ENCODE data around the gene ACTN3. TPM values are rescaled to one million over a fixed set of nuclear protein-coding genes. Genes with fewer than 3 reads are reported as not detected.
"Not testable (repeated sequence)": the region's sequence is repeated elsewhere in the genome, so short reads cannot be mapped to it uniquely, and the experiment has no call there.

Gene ACTN3
- total RNA-seq, 1 experiment from 2014 or later, result 18.5 TPM

DNA sequence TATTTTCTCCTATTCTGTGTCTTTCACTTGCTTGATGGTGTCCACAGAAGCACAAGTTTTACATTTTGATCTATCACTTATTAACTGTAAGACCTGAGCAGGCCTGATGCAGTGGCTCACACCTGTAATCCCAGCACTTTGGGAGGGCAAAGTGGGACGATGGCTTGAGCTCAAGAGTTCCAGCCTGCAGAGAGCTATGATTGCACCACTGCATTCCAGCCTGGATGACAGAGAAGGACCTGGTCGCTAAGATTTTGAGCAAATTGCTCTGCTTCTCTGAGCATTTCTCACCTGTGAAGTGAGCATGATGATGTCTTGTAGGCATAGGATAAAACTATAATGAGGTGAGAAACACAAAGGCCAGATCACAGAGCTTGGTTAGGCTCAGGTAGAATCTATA is 39.4 kb downstream of the ACTN3 start:
- peaks cover 3% of the 10 kb centered on the region; the same call in 1 of the 2 replicates for H3K4me1 Mint-ChIP-seq
- TF ChIP-seq, protein P1, sequence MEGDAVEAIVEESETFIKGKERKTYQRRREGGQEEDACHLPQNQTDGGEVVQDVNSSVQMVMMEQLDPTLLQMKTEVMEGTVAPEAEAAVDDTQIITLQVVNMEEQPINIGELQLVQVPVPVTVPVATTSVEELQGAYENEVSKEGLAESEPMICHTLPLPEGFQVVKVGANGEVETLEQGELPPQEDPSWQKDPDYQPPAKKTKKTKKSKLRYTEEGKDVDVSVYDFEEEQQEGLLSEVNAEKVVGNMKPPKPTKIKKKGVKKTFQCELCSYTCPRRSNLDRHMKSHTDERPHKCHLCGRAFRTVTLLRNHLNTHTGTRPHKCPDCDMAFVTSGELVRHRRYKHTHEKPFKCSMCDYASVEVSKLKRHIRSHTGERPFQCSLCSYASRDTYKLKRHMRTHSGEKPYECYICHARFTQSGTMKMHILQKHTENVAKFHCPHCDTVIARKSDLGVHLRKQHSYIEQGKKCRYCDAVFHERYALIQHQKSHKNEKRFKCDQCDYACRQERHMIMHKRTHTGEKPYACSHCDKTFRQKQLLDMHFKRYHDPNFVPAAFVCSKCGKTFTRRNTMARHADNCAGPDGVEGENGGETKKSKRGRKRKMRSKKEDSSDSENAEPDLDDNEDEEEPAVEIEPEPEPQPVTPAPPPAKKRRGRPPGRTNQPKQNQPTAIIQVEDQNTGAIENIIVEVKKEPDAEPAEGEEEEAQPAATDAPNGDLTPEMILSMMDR (IDR thresholded peaks at IDR 0.05), result no peak
- TF ChIP-seq, protein P2, sequence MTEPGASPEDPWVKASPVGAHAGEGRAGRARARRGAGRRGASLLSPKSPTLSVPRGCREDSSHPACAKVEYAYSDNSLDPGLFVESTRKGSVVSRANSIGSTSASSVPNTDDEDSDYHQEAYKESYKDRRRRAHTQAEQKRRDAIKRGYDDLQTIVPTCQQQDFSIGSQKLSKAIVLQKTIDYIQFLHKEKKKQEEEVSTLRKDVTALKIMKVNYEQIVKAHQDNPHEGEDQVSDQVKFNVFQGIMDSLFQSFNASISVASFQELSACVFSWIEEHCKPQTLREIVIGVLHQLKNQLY (CRISPR knock-in tag; IDR thresholded peaks at IDR 0.05), result no peak
- TF ChIP-seq FOXJ3 (CRISPR knock-in tag; IDR thresholded peaks at IDR 0.05; ENCODE audit: borderline replicate concordance), result no peak
- TF ChIP-seq ETV6 (CRISPR knock-in tag; IDR thresholded peaks at IDR 0.05), result no peak
- TF ChIP-seq, protein P3, sequence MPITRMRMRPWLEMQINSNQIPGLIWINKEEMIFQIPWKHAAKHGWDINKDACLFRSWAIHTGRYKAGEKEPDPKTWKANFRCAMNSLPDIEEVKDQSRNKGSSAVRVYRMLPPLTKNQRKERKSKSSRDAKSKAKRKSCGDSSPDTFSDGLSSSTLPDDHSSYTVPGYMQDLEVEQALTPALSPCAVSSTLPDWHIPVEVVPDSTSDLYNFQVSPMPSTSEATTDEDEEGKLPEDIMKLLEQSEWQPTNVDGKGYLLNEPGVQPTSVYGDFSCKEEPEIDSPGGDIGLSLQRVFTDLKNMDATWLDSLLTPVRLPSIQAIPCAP (CRISPR knock-in tag; IDR thresholded peaks at IDR 0.05), result no peak
- TF ChIP-seq, protein P4, sequence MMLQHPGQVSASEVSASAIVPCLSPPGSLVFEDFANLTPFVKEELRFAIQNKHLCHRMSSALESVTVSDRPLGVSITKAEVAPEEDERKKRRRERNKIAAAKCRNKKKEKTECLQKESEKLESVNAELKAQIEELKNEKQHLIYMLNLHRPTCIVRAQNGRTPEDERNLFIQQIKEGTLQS (CRISPR knock-in tag; conservative IDR thresholded peaks at IDR 0.05), result no peak
- TF ChIP-seq, protein P5, sequence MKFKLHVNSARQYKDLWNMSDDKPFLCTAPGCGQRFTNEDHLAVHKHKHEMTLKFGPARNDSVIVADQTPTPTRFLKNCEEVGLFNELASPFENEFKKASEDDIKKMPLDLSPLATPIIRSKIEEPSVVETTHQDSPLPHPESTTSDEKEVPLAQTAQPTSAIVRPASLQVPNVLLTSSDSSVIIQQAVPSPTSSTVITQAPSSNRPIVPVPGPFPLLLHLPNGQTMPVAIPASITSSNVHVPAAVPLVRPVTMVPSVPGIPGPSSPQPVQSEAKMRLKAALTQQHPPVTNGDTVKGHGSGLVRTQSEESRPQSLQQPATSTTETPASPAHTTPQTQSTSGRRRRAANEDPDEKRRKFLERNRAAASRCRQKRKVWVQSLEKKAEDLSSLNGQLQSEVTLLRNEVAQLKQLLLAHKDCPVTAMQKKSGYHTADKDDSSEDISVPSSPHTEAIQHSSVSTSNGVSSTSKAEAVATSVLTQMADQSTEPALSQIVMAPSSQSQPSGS (CRISPR knock-in tag; IDR thresholded peaks at IDR 0.05; ENCODE audit: borderline replicate concordance, low read depth), result no peak
- TF ChIP-seq, protein P6, sequence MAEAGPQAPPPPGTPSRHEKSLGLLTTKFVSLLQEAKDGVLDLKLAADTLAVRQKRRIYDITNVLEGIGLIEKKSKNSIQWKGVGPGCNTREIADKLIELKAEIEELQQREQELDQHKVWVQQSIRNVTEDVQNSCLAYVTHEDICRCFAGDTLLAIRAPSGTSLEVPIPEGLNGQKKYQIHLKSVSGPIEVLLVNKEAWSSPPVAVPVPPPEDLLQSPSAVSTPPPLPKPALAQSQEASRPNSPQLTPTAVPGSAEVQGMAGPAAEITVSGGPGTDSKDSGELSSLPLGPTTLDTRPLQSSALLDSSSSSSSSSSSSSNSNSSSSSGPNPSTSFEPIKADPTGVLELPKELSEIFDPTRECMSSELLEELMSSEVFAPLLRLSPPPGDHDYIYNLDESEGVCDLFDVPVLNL (CRISPR knock-in tag; IDR thresholded peaks at IDR 0.05; ENCODE audit: borderline replicate concordance, low read depth), result no peak
- no peak for TF ChIP-seq ZNF423 (CRISPR knock-in tag; IDR thresholded peaks at IDR 0.05)
- TF ChIP-seq, protein P7, sequence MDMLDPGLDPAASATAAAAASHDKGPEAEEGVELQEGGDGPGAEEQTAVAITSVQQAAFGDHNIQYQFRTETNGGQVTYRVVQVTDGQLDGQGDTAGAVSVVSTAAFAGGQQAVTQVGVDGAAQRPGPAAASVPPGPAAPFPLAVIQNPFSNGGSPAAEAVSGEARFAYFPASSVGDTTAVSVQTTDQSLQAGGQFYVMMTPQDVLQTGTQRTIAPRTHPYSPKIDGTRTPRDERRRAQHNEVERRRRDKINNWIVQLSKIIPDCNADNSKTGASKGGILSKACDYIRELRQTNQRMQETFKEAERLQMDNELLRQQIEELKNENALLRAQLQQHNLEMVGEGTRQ (CRISPR knock-in tag; IDR thresholded peaks at IDR 0.05), result no peak
- no peak for TF ChIP-seq JUN (CRISPR knock-in tag; IDR thresholded peaks at IDR 0.05)
- TF ChIP-seq, protein P8, sequence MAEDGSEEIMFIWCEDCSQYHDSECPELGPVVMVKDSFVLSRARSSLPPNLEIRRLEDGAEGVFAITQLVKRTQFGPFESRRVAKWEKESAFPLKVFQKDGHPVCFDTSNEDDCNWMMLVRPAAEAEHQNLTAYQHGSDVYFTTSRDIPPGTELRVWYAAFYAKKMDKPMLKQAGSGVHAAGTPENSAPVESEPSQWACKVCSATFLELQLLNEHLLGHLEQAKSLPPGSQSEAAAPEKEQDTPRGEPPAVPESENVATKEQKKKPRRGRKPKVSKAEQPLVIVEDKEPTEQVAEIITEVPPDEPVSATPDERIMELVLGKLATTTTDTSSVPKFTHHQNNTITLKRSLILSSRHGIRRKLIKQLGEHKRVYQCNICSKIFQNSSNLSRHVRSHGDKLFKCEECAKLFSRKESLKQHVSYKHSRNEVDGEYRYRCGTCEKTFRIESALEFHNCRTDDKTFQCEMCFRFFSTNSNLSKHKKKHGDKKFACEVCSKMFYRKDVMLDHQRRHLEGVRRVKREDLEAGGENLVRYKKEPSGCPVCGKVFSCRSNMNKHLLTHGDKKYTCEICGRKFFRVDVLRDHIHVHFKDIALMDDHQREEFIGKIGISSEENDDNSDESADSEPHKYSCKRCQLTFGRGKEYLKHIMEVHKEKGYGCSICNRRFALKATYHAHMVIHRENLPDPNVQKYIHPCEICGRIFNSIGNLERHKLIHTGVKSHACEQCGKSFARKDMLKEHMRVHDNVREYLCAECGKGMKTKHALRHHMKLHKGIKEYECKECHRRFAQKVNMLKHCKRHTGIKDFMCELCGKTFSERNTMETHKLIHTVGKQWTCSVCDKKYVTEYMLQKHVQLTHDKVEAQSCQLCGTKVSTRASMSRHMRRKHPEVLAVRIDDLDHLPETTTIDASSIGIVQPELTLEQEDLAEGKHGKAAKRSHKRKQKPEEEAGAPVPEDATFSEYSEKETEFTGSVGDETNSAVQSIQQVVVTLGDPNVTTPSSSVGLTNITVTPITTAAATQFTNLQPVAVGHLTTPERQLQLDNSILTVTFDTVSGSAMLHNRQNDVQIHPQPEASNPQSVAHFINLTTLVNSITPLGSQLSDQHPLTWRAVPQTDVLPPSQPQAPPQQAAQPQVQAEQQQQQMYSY (CRISPR knock-in tag; IDR thresholded peaks at IDR 0.05), result no peak
- TF ChIP-seq, protein P9, sequence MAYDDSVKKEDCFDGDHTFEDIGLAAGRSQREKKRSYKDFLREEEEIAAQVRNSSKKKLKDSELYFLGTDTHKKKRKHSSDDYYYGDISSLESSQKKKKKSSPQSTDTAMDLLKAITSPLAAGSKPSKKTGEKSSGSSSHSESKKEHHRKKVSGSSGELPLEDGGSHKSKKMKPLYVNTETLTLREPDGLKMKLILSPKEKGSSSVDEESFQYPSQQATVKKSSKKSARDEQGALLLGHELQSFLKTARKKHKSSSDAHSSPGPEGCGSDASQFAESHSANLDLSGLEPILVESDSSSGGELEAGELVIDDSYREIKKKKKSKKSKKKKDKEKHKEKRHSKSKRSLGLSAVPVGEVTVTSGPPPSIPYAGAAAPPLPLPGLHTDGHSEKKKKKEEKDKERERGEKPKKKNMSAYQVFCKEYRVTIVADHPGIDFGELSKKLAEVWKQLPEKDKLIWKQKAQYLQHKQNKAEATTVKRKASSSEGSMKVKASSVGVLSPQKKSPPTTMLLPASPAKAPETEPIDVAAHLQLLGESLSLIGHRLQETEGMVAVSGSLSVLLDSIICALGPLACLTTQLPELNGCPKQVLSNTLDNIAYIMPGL (CRISPR knock-in tag; IDR thresholded peaks at IDR 0.05), result no peak
- no peak for TF ChIP-seq GRHL2 (CRISPR knock-in tag; IDR thresholded peaks at IDR 0.05; ENCODE audit: insufficient replicate concordance, severe bottlenecking)
- no peak for TF ChIP-seq ZNF671 (CRISPR knock-in tag; IDR thresholded peaks at IDR 0.05)
- ChIA-PET CTCF (interaction anchor here (1.0 kb wide), 1 partner anchor 92 kb away, joined by 3 read pairs; no protein-coding TSS in a partner anchor), POLR2A (no interaction called here)
- ATAC-seq (no peak), DNase-seq (ENCODE audit: low spot score) (no peak)
- H3K4me3 Mint-ChIP-seq, result no peak overlapping the region
- peaks cover 23% of the 10 kb centered on the region for H3K36me3 Mint-ChIP-seq
- peaks cover 42% of the 10 kb centered on the region for H3K9me3 Mint-ChIP-seq
- peaks cover 34% of the 10 kb centered on the region for H3K27me3 Mint-ChIP-seq (ENCODE audit: low read depth)
- H3K27ac Mint-ChIP-seq, result no peak overlapping the region

DNA sequence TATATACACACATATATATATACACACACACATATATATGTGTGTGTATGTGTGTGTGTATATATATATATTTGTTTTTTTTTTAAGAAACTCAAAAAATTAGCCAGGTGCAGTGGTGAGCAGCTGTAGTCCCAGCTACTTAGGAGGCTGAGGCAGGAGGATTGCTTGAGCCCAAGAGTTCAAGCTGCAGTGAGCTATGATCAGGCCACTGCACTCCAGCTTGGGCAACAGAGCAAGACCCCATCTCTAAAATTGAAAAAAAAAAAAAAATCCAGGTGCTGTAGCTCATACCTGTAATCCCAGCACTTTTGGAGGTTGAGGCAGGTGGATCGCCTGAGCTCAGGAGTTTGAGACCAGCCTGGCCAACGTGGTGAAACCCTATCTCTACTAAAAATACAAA is 42.6 kb downstream of the ACTN3 start:
- not testable (repeated sequence) for ATAC-seq; H3K4me3 Mint-ChIP-seq; DNase-seq (ENCODE audit: low spot score); H3K27ac Mint-ChIP-seq
- Mint-ChIP-seq H3K4me1 (peaks cover 11% of the 10 kb centered on the region), H3K36me3 (peaks cover 18% of the 10 kb centered on the region), H3K27me3 (ENCODE audit: low read depth) (peaks cover 57% of the 10 kb centered on the region), H3K9me3 (peaks cover 40% of the 10 kb centered on the region)
- CTCF ChIA-PET, result interaction anchor here (1.0 kb wide), 1 partner anchor 10 kb away, joined by 3 read pairs; no protein-coding TSS in a partner anchor
- POLR2A ChIA-PET, result interaction anchor here (0.6 kb wide), 1 partner anchor 658 kb away, joined by 6 read pairs; no protein-coding TSS in a partner anchor
